ENCODE results near the gene ISYNA1.

DNA sequence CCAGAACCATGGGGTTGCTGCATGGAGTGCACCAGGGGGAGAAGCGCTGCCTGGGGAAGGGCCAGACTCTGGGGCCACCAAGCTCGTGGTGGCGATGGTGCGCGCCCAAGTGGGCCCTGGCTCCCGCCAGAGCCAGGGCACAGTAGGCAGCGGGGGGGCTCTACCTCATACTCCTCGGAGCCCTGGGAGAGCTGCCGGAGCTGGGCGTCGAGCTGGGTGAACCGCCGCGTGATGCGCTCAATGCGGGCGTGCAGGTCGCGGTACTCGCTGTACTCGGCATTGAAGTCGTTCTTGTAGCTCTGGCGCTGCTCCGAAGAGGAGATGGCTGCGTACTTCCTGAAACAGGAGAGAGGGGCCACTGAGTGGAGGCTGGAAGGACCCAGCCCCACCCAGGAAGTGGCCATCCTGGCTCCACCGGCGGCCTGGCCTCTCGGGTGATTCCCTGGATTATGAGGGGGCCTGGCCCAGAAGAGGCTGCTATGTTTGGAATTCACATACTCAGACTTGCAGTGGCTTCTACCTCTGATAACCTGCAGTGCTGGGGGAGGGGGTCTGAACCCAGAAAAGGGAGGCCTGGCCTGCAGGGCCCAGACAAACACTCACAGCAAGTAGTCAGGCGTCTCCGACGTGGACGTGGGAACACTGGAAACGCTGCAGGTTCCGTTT lies 8.3 kb upstream of the ISYNA1 start:
- TF ChIP-seq EP300 (IDR thresholded peaks at IDR 0.05), result no peak
- no peak for TF ChIP-seq CTCF (IDR thresholded peaks at IDR 0.05)

Data from esophagus muscularis mucosa (tissue), 3 donors.